ENCODE measurements around the gene ARHGAP30.

The ARHGAP30 gene

DNA sequence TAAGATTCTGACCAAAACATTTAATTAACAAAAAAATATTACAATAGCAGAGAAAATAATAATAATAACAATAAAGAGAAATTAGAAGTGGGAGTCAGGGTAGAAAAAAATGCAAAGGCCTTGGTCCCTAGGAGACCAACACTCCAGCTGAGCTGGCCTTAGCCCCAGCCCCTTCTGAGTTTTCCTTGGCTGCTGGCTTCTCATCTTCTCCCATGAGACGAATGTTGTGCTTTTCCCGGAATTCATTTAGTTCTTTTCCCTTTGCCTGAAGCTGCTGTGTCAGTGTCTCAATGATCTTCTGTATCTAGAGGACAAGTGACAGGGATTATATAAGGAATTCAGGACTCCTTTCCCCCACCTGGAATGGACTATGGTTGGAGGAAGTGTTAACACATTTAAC lies 30.9 kb upstream of the ARHGAP30 start:
- TF ChIP-seq TEAD4 (IDR thresholded peaks at IDR 0.05) = no peak
- TF ChIP-seq TAF1 (IDR thresholded peaks at IDR 0.05; ENCODE audit: low read depth) = no peak
- no peak for TF ChIP-seq EGR1 (IDR thresholded peaks at IDR 0.05)
- no peak for TF ChIP-seq RAD21 (IDR thresholded peaks at IDR 0.05; ENCODE audit: low read depth)
- TF ChIP-seq EP300 (IDR thresholded peaks at IDR 0.05; ENCODE audit: borderline replicate concordance) = no peak
- TF ChIP-seq CREB1 (IDR thresholded peaks at IDR 0.05; ENCODE audit: low read depth) = no peak
- TF ChIP-seq FOXM1 (IDR thresholded peaks at IDR 0.05; ENCODE audit: borderline replicate concordance, low read depth) = no peak

DNA sequence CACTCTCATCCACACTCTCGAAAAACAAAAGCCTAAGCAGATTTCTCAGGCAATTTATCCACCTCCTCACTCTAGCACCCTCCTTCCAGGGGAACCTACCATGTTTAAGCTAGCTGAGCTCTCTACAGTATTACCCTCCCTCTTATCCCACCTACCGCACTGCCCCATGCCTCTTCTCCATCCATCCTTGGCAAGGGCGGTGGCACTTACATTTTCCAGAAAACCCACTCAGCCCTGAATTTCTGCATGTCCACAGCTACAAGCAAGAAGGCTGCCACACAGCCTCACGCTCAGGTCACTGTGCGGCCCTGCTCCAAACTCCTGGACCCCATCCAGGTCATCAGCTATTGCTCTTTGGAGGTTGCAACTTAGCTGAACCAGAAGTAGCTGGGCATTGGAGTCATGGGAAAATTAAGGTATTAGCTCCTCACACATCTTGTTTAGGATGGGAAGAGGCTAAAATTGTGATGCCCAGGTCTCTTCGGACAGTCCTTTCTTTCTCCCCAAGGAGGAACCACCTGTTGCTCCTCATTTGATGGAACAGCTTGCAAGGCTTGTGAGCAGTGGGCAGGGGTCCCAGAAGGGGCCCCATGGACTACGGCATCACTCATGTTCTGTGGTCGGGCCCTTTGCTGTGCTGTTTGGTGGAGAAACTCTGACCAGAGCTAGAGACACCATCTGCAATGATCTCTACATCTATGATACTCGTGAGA lies 29.6 kb upstream of the ARHGAP30 start:
- no peak for TF ChIP-seq TAF1 (IDR thresholded peaks at IDR 0.05; ENCODE audit: low read depth)
- TF ChIP-seq YY1 (IDR thresholded peaks at IDR 0.05; ENCODE audit: low read depth) = no peak
- TF ChIP-seq NFIC (IDR thresholded peaks at IDR 0.05) = no peak
- TF ChIP-seq, protein P1, sequence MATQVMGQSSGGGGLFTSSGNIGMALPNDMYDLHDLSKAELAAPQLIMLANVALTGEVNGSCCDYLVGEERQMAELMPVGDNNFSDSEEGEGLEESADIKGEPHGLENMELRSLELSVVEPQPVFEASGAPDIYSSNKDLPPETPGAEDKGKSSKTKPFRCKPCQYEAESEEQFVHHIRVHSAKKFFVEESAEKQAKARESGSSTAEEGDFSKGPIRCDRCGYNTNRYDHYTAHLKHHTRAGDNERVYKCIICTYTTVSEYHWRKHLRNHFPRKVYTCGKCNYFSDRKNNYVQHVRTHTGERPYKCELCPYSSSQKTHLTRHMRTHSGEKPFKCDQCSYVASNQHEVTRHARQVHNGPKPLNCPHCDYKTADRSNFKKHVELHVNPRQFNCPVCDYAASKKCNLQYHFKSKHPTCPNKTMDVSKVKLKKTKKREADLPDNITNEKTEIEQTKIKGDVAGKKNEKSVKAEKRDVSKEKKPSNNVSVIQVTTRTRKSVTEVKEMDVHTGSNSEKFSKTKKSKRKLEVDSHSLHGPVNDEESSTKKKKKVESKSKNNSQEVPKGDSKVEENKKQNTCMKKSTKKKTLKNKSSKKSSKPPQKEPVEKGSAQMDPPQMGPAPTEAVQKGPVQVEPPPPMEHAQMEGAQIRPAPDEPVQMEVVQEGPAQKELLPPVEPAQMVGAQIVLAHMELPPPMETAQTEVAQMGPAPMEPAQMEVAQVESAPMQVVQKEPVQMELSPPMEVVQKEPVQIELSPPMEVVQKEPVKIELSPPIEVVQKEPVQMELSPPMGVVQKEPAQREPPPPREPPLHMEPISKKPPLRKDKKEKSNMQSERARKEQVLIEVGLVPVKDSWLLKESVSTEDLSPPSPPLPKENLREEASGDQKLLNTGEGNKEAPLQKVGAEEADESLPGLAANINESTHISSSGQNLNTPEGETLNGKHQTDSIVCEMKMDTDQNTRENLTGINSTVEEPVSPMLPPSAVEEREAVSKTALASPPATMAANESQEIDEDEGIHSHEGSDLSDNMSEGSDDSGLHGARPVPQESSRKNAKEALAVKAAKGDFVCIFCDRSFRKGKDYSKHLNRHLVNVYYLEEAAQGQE (IDR thresholded peaks at IDR 0.05; ENCODE audit: low read depth) = no peak
- TF ChIP-seq, protein P2, sequence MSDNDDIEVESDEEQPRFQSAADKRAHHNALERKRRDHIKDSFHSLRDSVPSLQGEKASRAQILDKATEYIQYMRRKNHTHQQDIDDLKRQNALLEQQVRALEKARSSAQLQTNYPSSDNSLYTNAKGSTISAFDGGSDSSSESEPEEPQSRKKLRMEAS (IDR thresholded peaks at IDR 0.05) = no peak

DNA sequence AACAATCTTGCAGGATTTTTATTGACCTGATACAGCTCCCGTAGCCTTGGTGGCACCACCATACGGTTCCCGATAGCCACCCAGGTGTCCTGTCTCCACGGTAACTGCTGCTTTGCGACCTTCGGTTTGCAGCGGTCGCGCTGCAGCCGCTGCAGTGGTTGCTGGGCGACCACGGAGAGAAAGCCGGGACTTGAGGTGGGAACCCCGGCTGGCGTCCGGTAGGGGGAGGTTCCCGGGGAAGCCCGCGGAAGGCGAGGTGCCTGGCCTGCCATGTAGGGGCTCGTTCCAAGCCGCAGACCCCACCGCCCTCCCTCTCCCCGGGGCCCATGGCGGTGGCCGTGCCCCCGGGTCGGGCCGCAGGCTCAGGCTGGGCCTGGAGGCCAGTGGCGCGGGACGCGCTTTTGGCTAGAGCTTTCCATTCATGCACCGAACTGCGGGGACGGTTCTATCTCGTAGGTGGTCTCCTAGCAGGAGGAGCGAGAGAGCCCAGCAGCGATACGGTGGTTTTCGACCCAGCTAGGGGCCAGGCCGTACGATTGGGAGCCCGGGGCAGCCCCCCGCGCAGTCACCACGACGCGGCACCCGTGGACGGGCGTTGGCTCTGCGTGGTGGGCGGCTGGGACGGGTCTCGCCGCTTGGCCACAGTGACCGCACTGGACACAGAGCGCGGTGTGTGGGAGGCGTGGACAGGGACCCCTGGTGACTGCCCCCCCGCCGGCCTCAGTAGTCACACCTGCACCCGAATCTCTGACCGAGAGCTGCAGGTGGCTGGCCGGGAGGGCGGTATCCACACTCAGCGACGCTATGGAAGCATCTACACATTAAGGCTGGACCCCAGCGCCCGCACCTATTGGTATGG lies 28.7 kb upstream of the ARHGAP30 start, which contains the start of gene KLHDC9:
Gene KLHDC9 (plus strand): TSS at position 152 of the 859 bp plus-strand sequence. CDS start 175 bp downstream, at position 327.
- TF ChIP-seq TAF1 (IDR thresholded peaks at IDR 0.05; ENCODE audit: low read depth) (no peak), TCF12 (IDR thresholded peaks at IDR 0.05; ENCODE audit: low read depth) (no peak), EGR1 (IDR thresholded peaks at IDR 0.05) (no peak), TEAD4 (IDR thresholded peaks at IDR 0.05) (no peak), CREB1 (IDR thresholded peaks at IDR 0.05; ENCODE audit: low read depth) (no peak), RAD21 (IDR thresholded peaks at IDR 0.05; ENCODE audit: low read depth) (no peak), CEBPB (IDR thresholded peaks at IDR 0.05) (no peak), EP300 (IDR thresholded peaks at IDR 0.05; ENCODE audit: borderline replicate concordance) (no peak), NFIC (IDR thresholded peaks at IDR 0.05) (no peak), ZBTB7A (IDR thresholded peaks at IDR 0.05; ENCODE audit: low read depth) (no peak), FOXM1 (IDR thresholded peaks at IDR 0.05; ENCODE audit: borderline replicate concordance, low read depth) (no peak), YY1 (IDR thresholded peaks at IDR 0.05; ENCODE audit: low read depth) (no peak)
- TF ChIP-seq, protein P3, sequence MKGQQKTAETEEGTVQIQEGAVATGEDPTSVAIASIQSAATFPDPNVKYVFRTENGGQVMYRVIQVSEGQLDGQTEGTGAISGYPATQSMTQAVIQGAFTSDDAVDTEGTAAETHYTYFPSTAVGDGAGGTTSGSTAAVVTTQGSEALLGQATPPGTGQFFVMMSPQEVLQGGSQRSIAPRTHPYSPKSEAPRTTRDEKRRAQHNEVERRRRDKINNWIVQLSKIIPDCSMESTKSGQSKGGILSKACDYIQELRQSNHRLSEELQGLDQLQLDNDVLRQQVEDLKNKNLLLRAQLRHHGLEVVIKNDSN (IDR thresholded peaks at IDR 0.05) = no peak
- TF ChIP-seq, protein P2 (IDR thresholded peaks at IDR 0.05) = no peak
- TF ChIP-seq, protein P1 (IDR thresholded peaks at IDR 0.05; ENCODE audit: low read depth) = no peak

DNA sequence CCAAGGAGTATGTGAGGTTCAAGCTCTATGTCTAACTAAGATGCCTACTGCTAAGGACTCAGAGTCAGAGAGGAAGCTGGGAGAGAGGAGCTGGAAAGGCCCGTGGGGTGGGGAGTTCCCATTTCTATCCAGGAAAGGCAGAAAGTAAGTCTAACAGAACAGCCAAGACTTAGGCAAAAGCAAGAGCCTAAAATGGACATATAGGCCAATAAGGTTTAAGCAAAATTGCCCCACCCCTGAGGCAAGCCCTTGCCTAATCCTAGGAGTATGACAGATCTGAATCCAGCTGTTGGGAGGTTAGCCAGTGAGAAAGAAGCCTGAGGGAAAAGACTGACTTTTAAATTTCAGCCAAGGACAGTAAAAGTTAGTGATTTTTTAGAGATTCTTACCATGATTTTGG lies 26.8 kb upstream of the ARHGAP30 start:
- TF ChIP-seq NFIC (IDR thresholded peaks at IDR 0.05) (no peak), EP300 (IDR thresholded peaks at IDR 0.05; ENCODE audit: borderline replicate concordance) (no peak), EGR1 (IDR thresholded peaks at IDR 0.05) (no peak), CEBPB (IDR thresholded peaks at IDR 0.05) (no peak), ZBTB7A (IDR thresholded peaks at IDR 0.05; ENCODE audit: low read depth) (no peak), CREB1 (IDR thresholded peaks at IDR 0.05; ENCODE audit: low read depth) (no peak), TEAD4 (IDR thresholded peaks at IDR 0.05) (no peak), YY1 (IDR thresholded peaks at IDR 0.05; ENCODE audit: low read depth) (no peak), TCF12 (IDR thresholded peaks at IDR 0.05; ENCODE audit: low read depth) (no peak), TAF1 (IDR thresholded peaks at IDR 0.05; ENCODE audit: low read depth) (no peak), RAD21 (IDR thresholded peaks at IDR 0.05; ENCODE audit: low read depth) (no peak), FOXM1 (IDR thresholded peaks at IDR 0.05; ENCODE audit: borderline replicate concordance, low read depth) (no peak)
- TF ChIP-seq, protein P3 (IDR thresholded peaks at IDR 0.05) = no peak
- TF ChIP-seq, protein P1 (IDR thresholded peaks at IDR 0.05; ENCODE audit: low read depth) = no peak
- TF ChIP-seq, protein P2 (IDR thresholded peaks at IDR 0.05) = no peak

Measured in Ishikawa (cell line).